K562 (cell line): Measurements from ENCODE around the gene RPUSD2.

Experiments
- MYNN ChIP-seq, 2 experiments: sonication (generic); formaldehyde crosslinking in 1 of 2; IDR thresholded peaks; 2 replicates each; pipeline versions ENCODE4 v1.5.0 to v1.6.1; 2016 to 2020; ENCODE audit warnings: antibody characterized with exemption in 1 of 2, missing genetic modification reagents in 1 of 2
- TF ChIP-seq, protein P1 (sequence below): sonication (generic); formaldehyde crosslinking; IDR thresholded peaks from 2 replicates; pipeline ENCODE4 v1.8.0; 2022; ENCODE audit warnings: mild to moderate bottlenecking, missing genetic modification reagents

GRCh38 chr15:40603935-40604334 is 34.8 kb downstream of the RPUSD2 start:
- TF ChIP-seq MYNN (IDR thresholded peaks at IDR 0.05) (no peak), MYNN (CRISPR knock-in tag; IDR thresholded peaks at IDR 0.05) (no peak)
- TF ChIP-seq, protein P1, sequence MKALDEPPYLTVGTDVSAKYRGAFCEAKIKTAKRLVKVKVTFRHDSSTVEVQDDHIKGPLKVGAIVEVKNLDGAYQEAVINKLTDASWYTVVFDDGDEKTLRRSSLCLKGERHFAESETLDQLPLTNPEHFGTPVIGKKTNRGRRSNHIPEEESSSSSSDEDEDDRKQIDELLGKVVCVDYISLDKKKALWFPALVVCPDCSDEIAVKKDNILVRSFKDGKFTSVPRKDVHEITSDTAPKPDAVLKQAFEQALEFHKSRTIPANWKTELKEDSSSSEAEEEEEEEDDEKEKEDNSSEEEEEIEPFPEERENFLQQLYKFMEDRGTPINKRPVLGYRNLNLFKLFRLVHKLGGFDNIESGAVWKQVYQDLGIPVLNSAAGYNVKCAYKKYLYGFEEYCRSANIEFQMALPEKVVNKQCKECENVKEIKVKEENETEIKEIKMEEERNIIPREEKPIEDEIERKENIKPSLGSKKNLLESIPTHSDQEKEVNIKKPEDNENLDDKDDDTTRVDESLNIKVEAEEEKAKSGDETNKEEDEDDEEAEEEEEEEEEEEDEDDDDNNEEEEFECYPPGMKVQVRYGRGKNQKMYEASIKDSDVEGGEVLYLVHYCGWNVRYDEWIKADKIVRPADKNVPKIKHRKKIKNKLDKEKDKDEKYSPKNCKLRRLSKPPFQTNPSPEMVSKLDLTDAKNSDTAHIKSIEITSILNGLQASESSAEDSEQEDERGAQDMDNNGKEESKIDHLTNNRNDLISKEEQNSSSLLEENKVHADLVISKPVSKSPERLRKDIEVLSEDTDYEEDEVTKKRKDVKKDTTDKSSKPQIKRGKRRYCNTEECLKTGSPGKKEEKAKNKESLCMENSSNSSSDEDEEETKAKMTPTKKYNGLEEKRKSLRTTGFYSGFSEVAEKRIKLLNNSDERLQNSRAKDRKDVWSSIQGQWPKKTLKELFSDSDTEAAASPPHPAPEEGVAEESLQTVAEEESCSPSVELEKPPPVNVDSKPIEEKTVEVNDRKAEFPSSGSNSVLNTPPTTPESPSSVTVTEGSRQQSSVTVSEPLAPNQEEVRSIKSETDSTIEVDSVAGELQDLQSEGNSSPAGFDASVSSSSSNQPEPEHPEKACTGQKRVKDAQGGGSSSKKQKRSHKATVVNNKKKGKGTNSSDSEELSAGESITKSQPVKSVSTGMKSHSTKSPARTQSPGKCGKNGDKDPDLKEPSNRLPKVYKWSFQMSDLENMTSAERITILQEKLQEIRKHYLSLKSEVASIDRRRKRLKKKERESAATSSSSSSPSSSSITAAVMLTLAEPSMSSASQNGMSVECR (CRISPR knock-in tag): no peak
